ENCODE results near the gene FAM90A1.
"Not testable (repeated sequence)": the region's sequence is repeated elsewhere in the genome, so short reads cannot be mapped to it uniquely, and the experiment has no call there.

The FAM90A1 gene, protein sequence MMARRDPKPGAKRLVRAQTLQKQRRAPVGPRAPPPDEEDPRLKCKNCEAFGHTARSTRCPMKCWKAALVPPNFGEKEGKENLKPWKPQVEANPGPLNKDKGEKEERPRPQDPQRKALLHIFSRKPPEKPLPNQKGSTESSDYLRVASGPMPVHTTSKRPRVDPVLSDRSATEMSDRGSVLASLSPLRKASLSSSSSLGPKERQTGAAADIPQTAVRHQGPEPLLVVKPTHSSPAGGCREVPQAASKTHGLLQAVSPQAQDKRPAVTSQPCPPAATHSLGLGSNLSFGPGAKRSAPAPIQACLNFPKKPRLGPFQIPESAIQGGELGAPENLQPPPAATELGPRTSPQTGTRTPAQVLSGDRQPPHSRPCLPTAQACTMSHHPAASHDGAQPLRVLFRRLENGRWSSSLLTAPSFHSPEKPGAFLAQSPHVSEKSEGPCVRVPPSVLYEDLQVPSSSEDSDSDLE

DNA sequence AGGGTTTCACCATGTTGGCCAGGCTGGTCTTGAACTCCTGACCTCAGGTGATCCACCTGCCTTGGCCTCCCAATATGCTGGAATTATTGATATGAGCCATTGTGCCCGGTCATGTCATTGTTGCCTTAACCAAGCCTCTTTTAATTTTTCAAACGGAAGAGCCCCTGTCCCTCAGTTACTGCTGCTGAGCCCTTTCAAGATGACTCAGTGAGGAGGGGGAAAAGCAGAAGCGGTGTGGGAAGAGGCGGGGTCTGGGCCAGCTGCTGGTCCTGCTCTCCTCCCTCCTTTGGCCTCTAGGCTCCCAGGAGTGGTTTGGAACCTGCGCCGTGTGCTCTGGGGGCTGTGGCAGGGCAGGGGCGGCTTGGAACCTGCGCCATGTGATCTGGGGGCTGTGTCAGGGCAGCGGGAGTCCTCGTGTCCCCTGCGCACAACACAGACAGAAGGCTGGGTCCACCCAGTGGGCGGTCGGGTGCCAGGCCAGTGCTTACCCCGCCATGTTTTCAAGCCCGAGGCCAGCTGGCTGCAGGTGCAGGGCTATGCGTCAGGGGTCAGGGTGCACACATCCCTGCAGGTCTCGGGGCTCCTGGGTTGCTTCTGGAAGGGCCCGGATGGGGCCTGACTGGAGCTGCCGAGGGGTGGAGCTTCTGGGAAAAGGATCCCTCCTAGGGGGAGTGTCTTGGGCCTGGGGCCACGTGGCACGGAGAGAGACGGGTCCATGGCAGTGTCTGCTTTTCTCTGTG is at the start of gene FAM90A1:
Gene FAM90A1 (minus strand): TSS at position 627 of the 740 bp plus-strand sequence. CDS start 2,786 bp downstream, outside the sequence.
- Histone ChIP-seq H3K4me1 (ENCODE audit: low read length) (peaks cover 13% of the 10 kb centered on the region), H3K27ac (ENCODE audit: low read length) (peak within 1 kb of the TSS; percentile 39), H3K9ac (ENCODE audit: low read length) (peak within 1 kb of the TSS; percentile 46), H3K4me3 (ENCODE audit: low read length) (peak within 1 kb of the TSS; percentile 71), H2AFZ (ENCODE audit: low read depth, low read length) (0 out of 2 replicates have a peak within 1 kb of the TSS, but pooled peaks have one; percentile 46), H3K4me2 (ENCODE audit: low read length) (peak within 1 kb of the TSS; percentile 65)
- H3K79me2 ChIP-seq (ENCODE audit: low read length); H3K27me3 ChIP-seq (ENCODE audit: low read depth, low read length); H4K20me1 ChIP-seq (ENCODE audit: insufficient read depth, low read length); H3K9me3 ChIP-seq (ENCODE audit: insufficient read depth, low read length); H3K36me3 ChIP-seq (replicated peaks; ENCODE audit: low read depth, low read length): not testable (repeated sequence)

DNA sequence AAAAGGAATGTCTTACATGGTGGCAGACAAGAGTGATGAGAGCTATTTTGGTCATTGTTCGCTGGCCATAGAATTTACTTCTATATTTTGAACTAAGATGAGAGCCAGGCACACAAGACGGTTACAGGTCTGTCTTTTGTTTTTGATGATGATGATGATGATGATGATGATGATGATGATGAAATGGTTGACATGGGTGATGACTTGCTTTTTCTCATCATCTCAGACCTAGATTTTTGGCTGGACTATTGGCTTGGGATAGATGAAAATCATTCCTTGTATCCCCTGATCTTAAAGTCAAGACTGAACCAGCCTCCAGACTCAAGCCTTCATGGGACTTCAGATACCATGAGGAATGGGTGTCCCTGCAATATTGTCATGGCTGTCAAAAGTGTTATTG is 49.0 kb upstream of the FAM90A1 start:
- not testable (repeated sequence) for H3K4me3 ChIP-seq (ENCODE audit: low read length); H3K9ac ChIP-seq (ENCODE audit: low read length); H4K20me1 ChIP-seq (ENCODE audit: insufficient read depth, low read length); H3K36me3 ChIP-seq (replicated peaks; ENCODE audit: low read depth, low read length); H3K4me2 ChIP-seq (ENCODE audit: low read length); H3K27ac ChIP-seq (ENCODE audit: low read length); H3K27me3 ChIP-seq (ENCODE audit: low read depth, low read length); H2AFZ ChIP-seq (ENCODE audit: low read depth, low read length); H3K4me1 ChIP-seq (ENCODE audit: low read length); H3K9me3 ChIP-seq (ENCODE audit: insufficient read depth, low read length); H3K79me2 ChIP-seq (ENCODE audit: low read length)

GRCh38 chr12:8266706-8267105 is 39.3 kb upstream of the FAM90A1 start:
- not testable (repeated sequence) for H3K4me2 ChIP-seq (ENCODE audit: low read length); H3K9me3 ChIP-seq (ENCODE audit: insufficient read depth, low read length); H3K79me2 ChIP-seq (ENCODE audit: low read length)

DNA sequence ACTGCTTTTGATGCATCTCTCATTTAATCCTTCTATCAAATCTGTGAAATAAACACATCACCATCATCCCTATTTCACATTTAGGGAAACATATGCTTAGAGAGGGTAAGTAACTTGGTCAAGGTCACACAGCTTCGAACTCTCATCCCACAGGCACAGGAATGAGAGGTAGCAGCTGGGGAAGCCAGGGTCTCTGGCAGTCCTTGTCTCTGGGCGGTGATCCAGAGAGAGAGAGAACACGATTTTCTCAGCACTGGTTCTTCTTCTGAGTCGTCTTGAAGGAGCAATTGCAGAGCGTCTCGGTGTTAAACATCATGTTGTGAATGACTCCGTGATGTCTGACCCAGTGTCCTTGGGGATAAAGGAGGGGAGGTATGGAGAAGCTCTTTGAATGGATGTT is 36.8 kb upstream of the FAM90A1 start:
- not testable (repeated sequence) for H3K27ac ChIP-seq (ENCODE audit: low read length); H3K4me2 ChIP-seq (ENCODE audit: low read length); H3K4me1 ChIP-seq (ENCODE audit: low read length); H2AFZ ChIP-seq (ENCODE audit: low read depth, low read length); H3K36me3 ChIP-seq (replicated peaks; ENCODE audit: low read depth, low read length); H4K20me1 ChIP-seq (ENCODE audit: insufficient read depth, low read length); H3K4me3 ChIP-seq (ENCODE audit: low read length); H3K79me2 ChIP-seq (ENCODE audit: low read length); H3K27me3 ChIP-seq (ENCODE audit: low read depth, low read length); H3K9ac ChIP-seq (ENCODE audit: low read length); H3K9me3 ChIP-seq (ENCODE audit: insufficient read depth, low read length)

More at GRCh38 chr12:8266706-8267105, 39.3 kb upstream of the FAM90A1 start:
- not testable (repeated sequence) for H3K36me3 ChIP-seq (replicated peaks; ENCODE audit: low read depth, low read length); H3K4me3 ChIP-seq (ENCODE audit: low read length); H3K9ac ChIP-seq (ENCODE audit: low read length); H3K27me3 ChIP-seq (ENCODE audit: low read depth, low read length); H3K27ac ChIP-seq (ENCODE audit: low read length); H2AFZ ChIP-seq (ENCODE audit: low read depth, low read length); H3K4me1 ChIP-seq (ENCODE audit: low read length); H4K20me1 ChIP-seq (ENCODE audit: insufficient read depth, low read length)

DNA sequence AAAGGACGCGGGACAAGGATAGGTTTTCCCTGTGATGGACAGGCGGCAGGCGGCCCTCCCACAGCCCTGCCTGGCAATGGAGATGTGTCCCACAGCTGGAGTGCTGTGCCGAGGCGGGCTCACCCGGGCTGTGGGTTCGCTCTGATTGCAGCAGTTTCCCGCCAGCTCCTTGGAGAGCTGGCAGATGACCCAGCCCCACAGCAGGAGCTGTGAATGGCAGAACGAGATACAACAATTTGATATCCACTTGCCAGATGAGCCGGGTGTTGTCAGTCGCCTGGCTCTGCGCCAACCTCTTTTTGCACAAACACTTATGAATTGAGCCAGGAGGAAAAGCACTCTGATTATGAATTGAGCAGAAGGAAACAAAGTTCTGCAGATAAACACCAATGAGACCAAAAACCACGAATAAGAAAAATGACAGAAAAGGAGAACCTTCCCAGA is 33.7 kb upstream of the FAM90A1 start:
- H3K4me2 ChIP-seq (ENCODE audit: low read length); H3K36me3 ChIP-seq (replicated peaks; ENCODE audit: low read depth, low read length); H3K4me3 ChIP-seq (ENCODE audit: low read length); H2AFZ ChIP-seq (ENCODE audit: low read depth, low read length); H3K9me3 ChIP-seq (ENCODE audit: insufficient read depth, low read length); H3K9ac ChIP-seq (ENCODE audit: low read length); H3K4me1 ChIP-seq (ENCODE audit: low read length); H3K79me2 ChIP-seq (ENCODE audit: low read length); H3K27ac ChIP-seq (ENCODE audit: low read length); H3K27me3 ChIP-seq (ENCODE audit: low read depth, low read length); H4K20me1 ChIP-seq (ENCODE audit: insufficient read depth, low read length): not testable (repeated sequence)

DNA sequence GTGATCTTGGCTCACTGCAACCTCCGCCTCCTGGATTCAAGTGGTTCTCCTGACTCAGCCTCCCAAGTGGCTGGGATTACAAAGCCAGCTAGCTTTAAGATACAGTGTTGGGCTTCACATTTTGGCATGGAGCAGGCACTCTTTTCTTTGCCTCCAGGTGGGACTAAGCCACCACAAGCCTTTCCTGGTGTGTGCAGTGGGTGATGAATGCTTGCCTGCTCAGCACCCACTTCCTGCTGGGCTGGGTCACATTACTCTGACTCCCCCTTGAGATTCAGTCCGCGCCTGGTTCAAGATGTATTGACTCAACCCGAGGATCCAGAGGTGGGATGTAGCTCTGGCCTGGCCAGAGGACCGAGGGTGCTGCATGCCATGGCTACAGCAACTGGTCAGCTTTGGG is 28.9 kb upstream of the FAM90A1 start:
- H3K9ac ChIP-seq (ENCODE audit: low read length); H3K4me2 ChIP-seq (ENCODE audit: low read length); H3K79me2 ChIP-seq (ENCODE audit: low read length); H3K4me3 ChIP-seq (ENCODE audit: low read length); H2AFZ ChIP-seq (ENCODE audit: low read depth, low read length); H3K27me3 ChIP-seq (ENCODE audit: low read depth, low read length); H3K36me3 ChIP-seq (replicated peaks; ENCODE audit: low read depth, low read length); H3K4me1 ChIP-seq (ENCODE audit: low read length); H3K9me3 ChIP-seq (ENCODE audit: insufficient read depth, low read length); H3K27ac ChIP-seq (ENCODE audit: low read length); H4K20me1 ChIP-seq (ENCODE audit: insufficient read depth, low read length): not testable (repeated sequence)

DNA sequence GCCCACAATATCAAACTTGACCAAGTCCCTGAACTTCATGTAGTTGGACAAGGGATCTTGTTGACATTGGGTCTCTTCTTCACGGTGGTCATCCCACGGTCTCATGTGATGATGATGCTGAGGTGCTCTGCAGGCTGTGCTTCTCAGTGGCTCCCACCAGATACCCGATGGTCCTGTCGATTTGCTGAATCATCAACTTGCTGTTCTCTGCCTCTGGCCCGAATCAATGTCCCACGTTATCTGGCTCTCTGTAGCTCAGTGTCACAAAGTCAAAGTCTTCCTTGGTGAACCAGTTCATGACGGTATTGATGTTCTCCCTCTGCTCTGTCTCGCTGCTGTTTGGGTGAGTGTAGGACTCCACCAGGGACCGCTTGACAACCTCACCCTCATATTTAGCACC is 27.3 kb upstream of the FAM90A1 start:
- not testable (repeated sequence) for H4K20me1 ChIP-seq (ENCODE audit: insufficient read depth, low read length); H3K36me3 ChIP-seq (replicated peaks; ENCODE audit: low read depth, low read length); H3K9me3 ChIP-seq (ENCODE audit: insufficient read depth, low read length); H3K4me1 ChIP-seq (ENCODE audit: low read length); H3K27me3 ChIP-seq (ENCODE audit: low read depth, low read length); H3K27ac ChIP-seq (ENCODE audit: low read length); H3K4me2 ChIP-seq (ENCODE audit: low read length); H3K4me3 ChIP-seq (ENCODE audit: low read length); H3K9ac ChIP-seq (ENCODE audit: low read length); H3K79me2 ChIP-seq (ENCODE audit: low read length); H2AFZ ChIP-seq (ENCODE audit: low read depth, low read length)

DNA sequence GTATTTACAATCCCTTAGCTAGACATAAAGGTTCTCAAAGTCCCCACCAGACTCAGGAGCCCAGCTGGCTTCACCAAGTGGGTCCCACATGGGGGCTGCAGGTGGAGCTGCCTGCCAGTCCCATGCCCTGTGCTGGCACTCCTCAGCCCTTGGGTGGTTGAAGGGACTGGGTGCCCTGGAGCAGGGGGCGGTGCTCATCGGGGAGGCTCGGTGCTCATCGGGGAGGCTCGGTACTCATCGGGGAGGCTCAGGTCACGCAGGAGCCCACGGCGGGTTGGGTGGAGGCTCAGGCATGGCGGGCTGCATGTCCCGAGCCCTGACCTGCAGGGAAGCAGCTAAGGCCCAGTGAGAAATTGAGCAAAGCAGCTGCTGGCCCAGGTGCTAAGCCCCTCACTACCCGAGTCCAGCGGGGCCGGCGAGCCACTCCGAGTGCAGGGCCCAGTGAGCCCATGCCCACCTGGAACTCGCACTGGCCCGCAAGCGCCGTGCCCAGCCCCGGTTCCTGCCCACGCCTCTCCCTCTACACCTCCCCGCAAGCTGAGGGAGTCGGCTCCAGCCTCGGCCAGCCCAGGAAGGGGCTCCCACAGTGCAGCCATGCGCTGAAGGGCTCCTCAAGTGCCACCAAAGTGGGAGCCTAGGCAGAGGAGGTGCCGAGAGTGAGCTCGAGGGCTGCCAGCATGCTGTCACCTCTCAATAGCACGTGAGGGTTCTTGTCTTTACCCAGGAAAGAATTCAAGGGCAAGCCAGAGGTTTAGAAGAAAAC is 24.8 kb upstream of the FAM90A1 start:
- not testable (repeated sequence) for H3K9me3 ChIP-seq (ENCODE audit: insufficient read depth, low read length); H2AFZ ChIP-seq (ENCODE audit: low read depth, low read length); H3K36me3 ChIP-seq (replicated peaks; ENCODE audit: low read depth, low read length); H3K4me1 ChIP-seq (ENCODE audit: low read length); H3K9ac ChIP-seq (ENCODE audit: low read length); H3K27ac ChIP-seq (ENCODE audit: low read length); H3K27me3 ChIP-seq (ENCODE audit: low read depth, low read length); H3K4me3 ChIP-seq (ENCODE audit: low read length); H4K20me1 ChIP-seq (ENCODE audit: insufficient read depth, low read length); H3K4me2 ChIP-seq (ENCODE audit: low read length); H3K79me2 ChIP-seq (ENCODE audit: low read length)

DNA sequence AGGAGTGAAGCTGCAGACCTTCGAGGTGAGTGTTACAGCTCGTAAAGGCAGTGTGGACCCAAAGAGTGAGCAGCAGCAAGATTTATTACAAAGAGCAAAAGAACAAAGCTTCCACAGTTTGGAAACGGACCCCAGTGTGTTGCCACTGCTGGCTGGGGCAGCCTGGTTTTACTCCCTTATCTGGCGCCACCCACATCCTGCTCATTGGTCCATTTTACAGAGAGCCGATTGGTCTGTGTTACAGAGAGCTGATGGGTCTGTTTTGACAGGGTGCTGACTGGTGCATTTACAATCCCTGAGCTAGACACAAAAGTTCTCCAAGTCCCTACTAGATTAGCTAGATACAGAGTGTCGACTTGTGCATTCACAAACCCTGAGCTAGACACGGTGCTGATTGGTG is 24.2 kb upstream of the FAM90A1 start:
- H3K4me1 ChIP-seq (ENCODE audit: low read length); H3K4me3 ChIP-seq (ENCODE audit: low read length); H3K79me2 ChIP-seq (ENCODE audit: low read length); H3K9ac ChIP-seq (ENCODE audit: low read length); H3K27me3 ChIP-seq (ENCODE audit: low read depth, low read length); H3K4me2 ChIP-seq (ENCODE audit: low read length); H4K20me1 ChIP-seq (ENCODE audit: insufficient read depth, low read length); H3K36me3 ChIP-seq (replicated peaks; ENCODE audit: low read depth, low read length); H2AFZ ChIP-seq (ENCODE audit: low read depth, low read length); H3K27ac ChIP-seq (ENCODE audit: low read length); H3K9me3 ChIP-seq (ENCODE audit: insufficient read depth, low read length): not testable (repeated sequence)

All from OCI-LY3 (cell line).